Measurements from ENCODE around the gene PRKACA. TPM values are rescaled to one million over a fixed set of nuclear protein-coding genes. Genes with fewer than 3 reads are reported as not detected.
"Not testable (repeated sequence)": the region's sequence is repeated elsewhere in the genome, so short reads cannot be mapped to it uniquely, and the experiment has no call there.

The PRKACA gene
- total RNA-seq, 1 donor from 2014 or later: 17.6 TPM

DNA sequence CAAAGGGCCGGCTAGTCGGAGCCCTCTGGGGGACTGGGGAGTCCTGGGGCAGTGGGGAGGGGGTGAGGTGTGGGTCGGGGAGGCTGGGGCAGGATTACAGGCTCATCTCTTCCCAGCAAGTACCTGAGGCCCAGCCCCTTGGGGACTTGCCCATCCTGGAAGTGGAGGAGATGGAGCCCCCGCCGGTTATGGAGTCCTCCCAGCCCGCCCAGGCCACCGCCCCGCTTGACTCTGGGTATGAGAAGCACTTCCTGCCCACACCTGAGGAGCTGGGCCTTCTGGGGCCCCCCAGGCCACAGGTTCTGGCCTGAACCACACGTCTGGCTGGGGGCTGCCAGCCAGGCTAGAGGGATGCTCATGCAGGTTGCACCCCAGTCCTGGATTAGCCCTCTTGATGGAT lies 65.6 kb downstream of the PRKACA start:
- no peak for DNase-seq (ENCODE audit: low spot score)

DNA sequence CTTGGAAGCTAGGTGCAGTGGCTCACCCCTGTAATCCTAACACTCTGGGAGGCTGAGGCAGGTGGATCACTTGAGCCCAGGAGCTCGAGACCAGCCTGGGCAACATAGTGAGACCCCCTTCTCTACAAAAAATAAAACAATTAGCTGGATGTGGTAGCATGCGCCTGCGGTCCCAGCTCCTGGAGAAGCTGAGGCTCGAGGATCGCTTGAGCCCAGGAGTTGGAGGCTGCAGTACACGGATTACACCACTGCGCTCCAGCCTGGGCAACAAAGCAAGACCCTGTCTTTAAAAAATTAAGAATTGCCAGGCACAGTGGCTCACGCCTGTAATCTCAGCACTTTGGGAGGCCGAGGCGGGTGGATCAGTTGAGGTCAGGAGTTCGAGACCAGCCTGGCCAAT lies 66.6 kb downstream of the PRKACA start:
- DNase-seq (ENCODE audit: low spot score): not testable (repeated sequence)

DNA sequence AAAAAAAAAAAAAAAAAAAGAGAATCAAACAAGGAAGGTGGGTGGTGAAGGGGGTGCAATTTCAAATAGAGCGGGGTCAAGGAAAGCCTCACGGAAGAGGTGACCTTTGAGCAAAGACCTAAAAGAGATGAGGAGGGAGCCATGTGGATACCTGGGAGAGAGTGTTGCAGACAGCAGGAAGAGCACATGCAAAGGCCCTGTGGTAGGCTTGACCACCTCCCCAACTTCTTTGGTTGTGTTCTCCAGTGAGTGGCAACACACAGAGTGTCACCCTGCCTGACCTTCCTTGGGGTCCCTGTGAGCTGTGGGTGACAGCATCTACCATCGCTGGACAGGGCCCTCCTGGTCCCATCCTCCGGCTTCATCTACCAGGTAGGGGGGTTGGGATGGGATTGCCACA lies 67.0 kb downstream of the PRKACA start:
- DNase-seq (ENCODE audit: low spot score): no peak

DNA sequence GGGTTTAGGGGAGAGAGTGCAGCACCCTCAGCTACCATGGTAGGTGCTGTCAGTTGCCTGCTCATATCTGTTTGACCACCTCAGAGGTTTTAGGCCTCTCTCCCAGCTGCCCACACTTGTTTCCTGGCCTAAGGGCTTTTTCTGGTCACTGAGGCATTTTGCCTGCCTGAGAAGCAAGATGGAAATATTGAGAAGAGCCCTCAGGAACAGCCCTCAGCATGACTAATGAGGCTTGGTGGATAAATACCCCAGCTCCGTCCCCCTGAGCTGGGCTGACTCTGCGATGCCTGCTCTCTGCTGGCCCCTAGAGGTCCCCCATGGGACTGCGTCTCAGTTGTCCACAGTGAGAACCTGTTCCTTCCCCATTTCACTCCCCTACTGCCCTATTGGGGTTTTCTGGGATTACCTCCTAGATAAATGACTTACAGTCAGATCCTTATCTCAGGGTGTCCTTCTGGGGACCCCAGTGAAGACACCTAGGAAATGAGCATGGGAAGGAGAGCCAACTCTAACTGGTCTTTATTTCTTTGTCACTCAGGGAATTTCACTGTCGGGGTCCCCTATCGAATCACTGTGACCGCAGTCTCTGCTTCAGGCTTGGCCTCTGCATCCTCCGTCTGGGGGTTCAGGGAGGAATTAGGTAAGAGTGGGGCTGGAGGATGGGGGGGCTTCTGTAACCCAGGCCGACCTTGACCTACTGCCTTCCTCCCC lies 69.0 kb downstream of the PRKACA start:
- DNase-seq (ENCODE audit: low spot score): no peak

DNA sequence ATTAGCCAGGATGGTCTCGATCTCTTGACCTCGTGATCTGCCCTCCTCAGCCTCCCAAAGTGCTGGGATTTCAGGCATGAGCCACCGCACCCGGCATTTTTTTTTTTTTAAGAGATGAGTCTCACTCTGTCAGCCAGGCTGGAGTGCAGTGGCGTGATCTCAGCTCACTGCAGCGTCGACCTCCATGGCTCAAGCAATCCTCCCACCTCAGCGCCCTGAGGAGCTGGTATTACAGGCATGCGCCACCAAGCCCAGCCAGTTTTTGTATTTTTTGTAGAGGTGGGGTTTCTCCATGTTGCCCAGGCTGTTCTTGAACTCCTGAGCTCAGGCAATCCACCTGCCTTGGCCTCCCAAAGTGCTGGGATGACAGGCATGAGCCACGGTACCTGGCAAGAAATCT lies 69.7 kb downstream of the PRKACA start:
- DNase-seq (ENCODE audit: low spot score): not testable (repeated sequence)

DNA sequence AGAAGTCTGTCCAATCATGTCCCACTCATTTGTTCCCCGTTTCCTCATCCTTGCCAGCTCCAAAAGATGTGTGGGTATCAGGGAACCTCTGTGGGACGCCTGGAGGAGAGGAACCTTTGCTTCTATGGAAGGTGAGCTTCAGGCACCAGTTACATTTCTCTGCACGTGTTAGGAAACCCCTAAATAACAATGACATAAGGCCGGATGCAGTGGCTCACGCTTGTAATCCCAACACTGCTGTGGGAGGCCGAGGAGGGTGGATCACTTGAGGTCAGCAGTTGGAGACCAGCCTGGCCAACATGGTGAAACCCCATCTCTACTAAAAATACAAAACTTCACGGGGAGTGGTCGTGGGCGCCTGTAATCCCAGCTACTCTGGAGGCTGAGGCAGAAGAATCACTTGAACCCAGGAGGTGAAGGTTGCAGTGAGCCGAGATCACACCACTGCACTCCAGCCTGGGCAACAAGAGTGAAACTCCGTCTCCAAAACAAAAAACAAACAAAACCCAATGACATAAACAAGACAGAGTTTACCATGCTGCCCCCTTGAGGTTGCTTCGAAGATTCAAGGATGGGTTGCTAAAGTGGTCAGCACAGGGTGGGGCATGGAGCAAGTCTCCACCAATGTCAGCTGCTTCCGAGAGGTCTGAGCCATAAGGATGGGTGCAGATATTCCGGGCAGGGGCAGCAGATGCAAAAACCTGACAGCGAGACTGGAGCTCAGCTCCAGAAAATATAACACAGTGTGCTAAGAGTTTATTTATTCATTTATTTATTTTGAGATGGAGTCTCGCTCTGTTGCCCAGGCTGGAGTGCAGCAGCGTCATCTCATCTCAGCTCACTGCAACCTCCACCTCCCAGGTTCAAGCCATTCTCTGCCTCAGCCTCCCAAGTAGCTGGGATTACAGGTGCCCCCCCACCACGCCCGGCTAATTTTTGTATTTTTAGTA lies 74.6 kb downstream of the PRKACA start:
- DNase-seq (ENCODE audit: low spot score): peak; percentile 59

Other genes starting within 250 kb of the PRKACA start
- not detected for gene NANOS3, start 240.6 kb downstream of the PRKACA start, total RNA-seq (ENCODE audit: insufficient read depth, low replicate concordance)
- 1.4 TPM for gene BRME1, start 211.6 kb downstream of the PRKACA start, total RNA-seq (ENCODE audit: insufficient read depth, low replicate concordance)
- 0.96 TPM for gene CC2D1A, start 211.6 kb downstream of the PRKACA start, total RNA-seq (ENCODE audit: insufficient read depth, low replicate concordance)
- 13.2 TPM for gene PODNL1, start 179.3 kb downstream of the PRKACA start, total RNA-seq (ENCODE audit: insufficient read depth, low replicate concordance)
- 10.1 TPM for gene DCAF15, start 165.3 kb downstream of the PRKACA start, total RNA-seq (ENCODE audit: insufficient read depth, low replicate concordance)
- gene RFX1, start 111.4 kb downstream of the PRKACA start, total RNA-seq (ENCODE audit: insufficient read depth, low replicate concordance): 1.9 TPM
- not detected for gene RLN3, start 89.6 kb downstream of the PRKACA start, total RNA-seq (ENCODE audit: insufficient read depth, low replicate concordance)
- gene IL27RA, start 86.0 kb downstream of the PRKACA start, total RNA-seq (ENCODE audit: insufficient read depth, low replicate concordance): 0.96 TPM
- gene PALM3, start 55.7 kb downstream of the PRKACA start, total RNA-seq (ENCODE audit: insufficient read depth, low replicate concordance): not detected
- 0.96 TPM for gene MISP3, start 45.0 kb downstream of the PRKACA start, total RNA-seq (ENCODE audit: insufficient read depth, low replicate concordance)
- not detected for gene C19orf67, start 32.0 kb downstream of the PRKACA start, total RNA-seq (ENCODE audit: insufficient read depth, low replicate concordance)
- gene SAMD1, start 27.0 kb downstream of the PRKACA start, total RNA-seq (ENCODE audit: insufficient read depth, low replicate concordance): 21.9 TPM
- gene ASF1B, start 18.8 kb upstream of the PRKACA start, total RNA-seq (ENCODE audit: insufficient read depth, low replicate concordance): 0.48 TPM
- gene ADGRL1, start 88.4 kb upstream of the PRKACA start, total RNA-seq (ENCODE audit: insufficient read depth, low replicate concordance): 5.3 TPM

Measured in umbilical cord (tissue), 2 donors.